Stimulated activated naive CD8-positive, alpha-beta T cell treated with anti-CD3 and anti-CD28 coated beads, Interleukin-15, Interleukin-2, amounts not matched to agents 100 ng/mL and 50 ng/mL, for 24 hours (primary cell): ENCODE measurements around the gene CFAP58.

Experiments used
- H3K27ac Mint-ChIP-seq: one replicate; pipeline ENCODE4 v1.8.0; 2021; ENCODE audit warnings: mild to moderate bottlenecking, mixed read lengths
- H3K27me3 Mint-ChIP-seq: one replicate; pipeline ENCODE4 v1.8.0; 2021; ENCODE audit warnings: mixed read lengths
- H3K36me3 Mint-ChIP-seq: one replicate; pipeline ENCODE4 v1.8.0; 2021; ENCODE audit warnings: low read depth, mixed read lengths
- H3K4me1 Mint-ChIP-seq: one replicate; pipeline ENCODE4 v1.8.0; 2021; ENCODE audit warnings: low read depth, mixed read lengths
- H3K4me3 Mint-ChIP-seq: one replicate; pipeline ENCODE4 v1.8.0; 2021; ENCODE audit warnings: mild to moderate bottlenecking, mixed read lengths
- H3K9me3 Mint-ChIP-seq: one replicate; pipeline ENCODE4 v1.8.0; 2021; ENCODE audit warnings: mixed read lengths

The CFAP58 gene

GRCh38 chr10:104327745-104328645, 25.6 kb upstream of the CFAP58 start:
- H3K4me3 Mint-ChIP-seq: peak overlapping the region; percentile 79
- peak overlapping the region; percentile 94 for H3K27ac Mint-ChIP-seq
- peaks cover 33% of the 10 kb centered on the region for H3K36me3 Mint-ChIP-seq
- H3K27me3 Mint-ChIP-seq: no peaks in the 10 kb centered on the region
- no peaks in the 10 kb centered on the region for H3K9me3 Mint-ChIP-seq
- H3K4me1 Mint-ChIP-seq: peaks cover 99% of the 10 kb centered on the region

- H3K4me3 Mint-ChIP-seq: peak overlapping the region; percentile 79
- H3K9me3 Mint-ChIP-seq: no peaks in the 10 kb centered on the region
- no peaks in the 10 kb centered on the region for H3K27me3 Mint-ChIP-seq
- peak overlapping the region; percentile 94 for H3K27ac Mint-ChIP-seq
- peaks cover 39% of the 10 kb centered on the region for H3K36me3 Mint-ChIP-seq
- peaks cover 99% of the 10 kb centered on the region for H3K4me1 Mint-ChIP-seq
Measured at GRCh38 chr10:104328646-104328895, 25.1 kb upstream of the CFAP58 start.

GRCh38 chr10:104328896-104329710, 24.5 kb upstream of the CFAP58 start:
- Mint-ChIP-seq H3K9me3 (no peaks in the 10 kb centered on the region), H3K36me3 (peaks cover 39% of the 10 kb centered on the region), H3K27me3 (no peaks in the 10 kb centered on the region), H3K27ac (peak overlapping the region; percentile 94), H3K4me3 (peak overlapping the region; percentile 79), H3K4me1 (peaks cover 99% of the 10 kb centered on the region)

GRCh38 chr10:104329735-104330134, 23.9 kb upstream of the CFAP58 start:
- Mint-ChIP-seq H3K4me3 (peak overlapping the region; percentile 79), H3K9me3 (no peaks in the 10 kb centered on the region), H3K4me1 (peaks cover 99% of the 10 kb centered on the region)

GRCh38 chr10:104330168-104331110, 23.2 kb upstream of the CFAP58 start:
- Mint-ChIP-seq H3K4me1 (peaks cover 99% of the 10 kb centered on the region), H3K4me3 (peak overlapping the region; percentile 79), H3K27me3 (no peaks in the 10 kb centered on the region), H3K27ac (peak overlapping the region; percentile 94), H3K36me3 (peaks cover 41% of the 10 kb centered on the region), H3K9me3 (no peaks in the 10 kb centered on the region)

More at GRCh38 chr10:104329735-104330134, 23.9 kb upstream of the CFAP58 start:
- H3K27me3 Mint-ChIP-seq: no peaks in the 10 kb centered on the region
- peaks cover 40% of the 10 kb centered on the region for H3K36me3 Mint-ChIP-seq
- peak overlapping the region; percentile 94 for H3K27ac Mint-ChIP-seq

- H3K9me3 Mint-ChIP-seq: no peaks in the 10 kb centered on the region
Measured at GRCh38 chr10:104331208-104331838, 22.3 kb upstream of the CFAP58 start.

GRCh38 chr10:104332243-104333031, 21.2 kb upstream of the CFAP58 start:
- H3K27ac Mint-ChIP-seq: peak overlapping the region; percentile 77
- peaks cover 95% of the 10 kb centered on the region for H3K4me1 Mint-ChIP-seq
- peaks cover 40% of the 10 kb centered on the region for H3K36me3 Mint-ChIP-seq
- H3K27me3 Mint-ChIP-seq: no peaks in the 10 kb centered on the region
- H3K9me3 Mint-ChIP-seq: no peaks in the 10 kb centered on the region
- H3K4me3 Mint-ChIP-seq: peak overlapping the region; percentile 38

More at GRCh38 chr10:104331208-104331838, 22.3 kb upstream of the CFAP58 start:
- peaks cover 99% of the 10 kb centered on the region for H3K4me1 Mint-ChIP-seq
- peak overlapping the region; percentile 94 for H3K27ac Mint-ChIP-seq
- peaks cover 42% of the 10 kb centered on the region for H3K36me3 Mint-ChIP-seq
- peak overlapping the region; percentile 1 for H3K4me3 Mint-ChIP-seq
- H3K27me3 Mint-ChIP-seq: no peaks in the 10 kb centered on the region

- Mint-ChIP-seq H3K27ac (peak overlapping the region; percentile 77), H3K4me3 (peak overlapping the region; percentile 38)
Measured at GRCh38 chr10:104333032-104333727, 20.5 kb upstream of the CFAP58 start.

GRCh38 chr10:104333728-104334373, 19.8 kb upstream of the CFAP58 start:
- Mint-ChIP-seq H3K27ac (peak overlapping the region; percentile 15), H3K4me3 (peak overlapping the region; percentile 38), H3K9me3 (no peaks in the 10 kb centered on the region)

More at GRCh38 chr10:104333032-104333727, 20.5 kb upstream of the CFAP58 start:
- Mint-ChIP-seq H3K4me1 (peaks cover 87% of the 10 kb centered on the region), H3K36me3 (peaks cover 39% of the 10 kb centered on the region), H3K9me3 (no peaks in the 10 kb centered on the region), H3K27me3 (no peaks in the 10 kb centered on the region)

GRCh38 chr10:104334561-104334960, 19.1 kb upstream of the CFAP58 start:
- Mint-ChIP-seq H3K9me3 (no peaks in the 10 kb centered on the region), H3K27ac (peak overlapping the region; percentile 58), H3K4me1 (peaks cover 80% of the 10 kb centered on the region), H3K4me3 (no peak overlapping the region), H3K27me3 (no peaks in the 10 kb centered on the region), H3K36me3 (peaks cover 39% of the 10 kb centered on the region)

More at GRCh38 chr10:104333728-104334373, 19.8 kb upstream of the CFAP58 start:
- Mint-ChIP-seq H3K27me3 (no peaks in the 10 kb centered on the region), H3K36me3 (peaks cover 39% of the 10 kb centered on the region), H3K4me1 (peaks cover 81% of the 10 kb centered on the region)

GRCh38 chr10:104334965-104335650, 18.5 kb upstream of the CFAP58 start:
- peak overlapping the region; percentile 58 for H3K27ac Mint-ChIP-seq
- peaks cover 80% of the 10 kb centered on the region for H3K4me1 Mint-ChIP-seq
- no peaks in the 10 kb centered on the region for H3K9me3 Mint-ChIP-seq
- H3K27me3 Mint-ChIP-seq: no peaks in the 10 kb centered on the region
- H3K36me3 Mint-ChIP-seq: peaks cover 39% of the 10 kb centered on the region
- peak overlapping the region; percentile 73 for H3K4me3 Mint-ChIP-seq

- peak overlapping the region; percentile 88 for H3K4me3 Mint-ChIP-seq
- peaks cover 32% of the 10 kb centered on the region for H3K36me3 Mint-ChIP-seq
- H3K9me3 Mint-ChIP-seq: no peaks in the 10 kb centered on the region
- H3K27ac Mint-ChIP-seq: peak overlapping the region; percentile 99
- peaks cover 3% of the 10 kb centered on the region for H3K27me3 Mint-ChIP-seq
- H3K4me1 Mint-ChIP-seq: peaks cover 65% of the 10 kb centered on the region
Measured at GRCh38 chr10:104336821-104337467, 16.7 kb upstream of the CFAP58 start.
